Cardiac septum (tissue), 1 donor: ENCODE results near the gene KIF16B. TPM values are rescaled to one million over a fixed set of nuclear protein-coding genes. Genes with fewer than 3 reads are reported as not detected.

ENCODE experiments used
- DNase-seq: peaks from one replicate; pipeline ENCODE4 v3.0.0-alpha.2; 2020; ENCODE audit warnings: low spot score
- intact Hi-C: fragments of 100-400 bp; cut with DNase I; formaldehyde crosslinking; loops from one replicate; pipeline ENCODE4 v1.14.0; 2022
- total RNA-seq: library from RNA; stranded (reverse); fragmentation: NEBNext Ultra II Directional; extraction: Animal tissue kit (Norgen Biotek cat#: 25700); gene quantifications from one replicate; pipeline ENCODE4 v1.2.1, GENCODE V29; 2021
- donor health status: DM: no; HTN: no; CAD: no.

The KIF16B gene
- total RNA-seq, 1 donor from 2014 or later = 19.7 TPM

- intact Hi-C loops = no loop called here
- no peak for DNase-seq
Observed at GRCh38 chr20:16562259-16562658, 11.0 kb downstream of the KIF16B start.

DNA sequence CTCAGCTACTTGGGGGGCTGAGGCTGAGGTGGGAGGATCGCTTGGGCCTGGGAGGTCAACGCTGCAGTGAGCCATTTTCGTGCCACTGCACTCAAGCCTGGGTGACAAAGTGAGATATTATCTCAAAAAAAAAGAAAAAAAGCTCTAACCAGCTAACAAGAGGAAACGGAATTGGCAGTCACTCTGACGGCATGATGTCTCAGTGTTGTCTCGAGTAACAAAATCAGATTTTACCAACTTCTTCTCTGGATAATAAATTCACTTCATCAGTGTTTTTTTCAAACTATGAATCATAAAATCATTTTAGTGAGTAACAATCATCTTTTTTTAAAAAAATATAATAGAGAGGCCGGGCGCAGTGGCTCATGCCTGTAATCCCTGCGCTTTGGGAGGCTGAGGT, 12.6 kb downstream of the KIF16B start:
- no peak for DNase-seq
- intact Hi-C loops = no loop called here

GRCh38 chr20:16560216-16560615, 13.0 kb downstream of the KIF16B start:
- intact Hi-C loops = no loop called here
- DNase-seq = no peak

- intact Hi-C loops = no loop called here
- DNase-seq = no peak
Observed at GRCh38 chr20:16556301-16556700, 16.9 kb downstream of the KIF16B start.

DNA sequence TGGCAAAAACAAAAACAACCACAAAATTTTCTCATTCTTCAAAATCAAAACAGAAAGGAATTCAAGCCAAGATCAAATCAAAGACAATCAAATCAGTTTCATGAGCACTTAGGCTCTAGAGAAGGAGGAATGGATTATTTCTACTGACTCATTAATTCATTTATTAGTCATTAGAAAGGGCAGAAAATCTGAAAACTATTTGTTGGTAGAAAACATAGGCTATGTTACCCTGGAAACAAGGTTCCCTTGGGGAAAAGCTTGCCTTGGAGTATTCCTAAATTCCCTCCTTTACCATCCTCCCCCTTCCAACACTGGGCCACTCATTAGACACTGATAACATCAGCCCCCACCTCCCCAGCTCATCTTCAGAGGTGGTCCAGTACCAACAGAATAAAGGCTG, 17.5 kb downstream of the KIF16B start:
- no peak for DNase-seq
- intact Hi-C loops = no loop called here

DNA sequence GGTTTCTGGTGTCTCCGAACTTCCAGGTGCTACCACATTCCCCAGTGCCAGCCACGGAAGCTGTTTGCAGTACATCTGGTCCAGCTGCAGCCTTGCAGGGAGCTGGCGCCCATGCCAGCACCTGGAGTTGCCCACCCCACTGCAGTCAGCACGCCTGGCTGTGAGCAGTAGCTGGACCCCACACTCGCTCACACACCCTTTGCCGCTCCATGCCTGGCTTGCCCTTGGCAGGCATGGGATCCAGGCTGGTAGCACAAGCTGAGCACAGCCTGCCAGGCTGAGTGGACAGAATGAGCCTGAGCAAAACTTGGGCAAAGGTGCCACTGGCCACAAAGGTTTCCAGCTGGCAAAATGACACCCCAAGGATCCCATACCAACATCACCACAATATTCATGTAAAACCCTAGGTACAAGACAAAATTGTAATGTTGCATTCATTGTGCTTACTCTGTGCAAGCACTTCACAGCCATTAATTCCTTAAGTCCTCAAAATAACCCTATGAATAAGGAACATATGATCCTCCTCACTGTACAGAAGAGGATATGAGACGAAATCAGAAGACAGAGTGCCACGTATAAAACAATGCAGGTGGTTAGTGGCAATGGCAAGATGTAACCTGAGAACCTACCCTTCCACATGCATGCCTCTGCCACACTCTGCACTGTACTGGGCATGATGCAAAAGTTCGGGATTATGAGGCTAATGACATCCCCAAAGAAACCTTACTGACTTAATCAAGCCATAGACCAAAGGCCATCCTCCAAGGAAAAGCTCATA, 18.3 kb downstream of the KIF16B start:
- DNase-seq = no peak
- intact Hi-C loops = no loop called here

GRCh38 chr20:16553684-16554083, 19.6 kb downstream of the KIF16B start:
- intact Hi-C loops = no loop called here
- DNase-seq = no peak

DNA sequence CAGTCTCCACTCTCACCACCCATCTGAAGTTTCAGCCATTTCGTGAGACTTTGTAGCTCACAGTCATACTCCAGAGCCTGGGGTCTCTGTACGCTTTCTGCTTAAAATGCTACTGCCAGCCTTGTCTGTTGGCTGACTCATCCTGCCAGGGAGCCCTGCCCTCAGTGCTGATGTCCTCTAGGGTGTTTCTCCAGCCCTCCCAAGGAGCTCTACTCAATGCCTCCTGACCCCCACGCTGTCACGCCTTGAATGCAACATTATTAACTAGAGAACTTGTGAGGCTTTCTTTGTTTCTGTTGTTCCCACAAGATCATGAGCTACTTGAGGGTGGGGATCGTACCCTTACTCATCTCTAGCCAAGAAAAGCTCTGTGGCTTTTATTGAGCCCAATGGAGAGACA, 20.1 kb downstream of the KIF16B start:
- no peak for DNase-seq
- intact Hi-C loops = no loop called here

DNA sequence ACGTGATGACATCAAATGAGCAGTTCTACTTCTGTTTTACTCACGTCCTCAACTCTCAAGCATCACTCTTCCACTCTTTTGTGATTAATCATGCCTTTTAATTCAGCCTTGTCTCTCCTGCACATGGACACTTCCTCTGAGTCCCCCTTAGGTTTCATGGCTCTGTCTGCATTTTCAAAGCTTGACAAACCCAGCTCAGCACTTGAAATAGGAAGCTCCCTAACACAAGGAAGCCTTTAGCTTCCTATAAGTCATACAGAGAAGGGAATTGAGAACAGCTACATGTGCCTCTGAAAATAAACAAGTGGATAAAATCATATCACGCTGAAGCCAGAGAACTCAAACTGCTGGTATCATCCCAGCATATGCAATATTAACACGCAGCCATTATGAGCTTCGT, 21.2 kb downstream of the KIF16B start:
- DNase-seq = no peak
- intact Hi-C loops = no loop called here

DNA sequence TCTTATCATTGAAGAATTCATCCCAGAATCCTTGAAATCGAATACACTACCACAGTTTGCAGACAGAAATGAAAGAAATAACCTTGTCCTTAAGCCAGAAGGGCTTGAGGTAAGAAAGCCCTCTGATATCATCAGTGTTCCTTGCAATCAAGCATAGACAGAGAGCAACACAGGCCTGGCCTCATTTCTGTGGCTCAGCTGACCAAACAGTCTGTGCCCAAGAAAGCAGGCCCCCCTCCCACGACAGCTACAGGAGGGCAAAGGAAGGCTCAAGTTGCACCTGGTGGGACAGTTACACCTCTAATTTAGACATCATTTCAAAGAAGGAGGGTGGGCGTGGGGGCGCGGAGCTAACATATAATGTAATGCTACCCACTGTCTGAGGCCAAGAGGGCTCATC, 21.6 kb downstream of the KIF16B start:
- intact Hi-C loops = no loop called here
- DNase-seq = no peak

- intact Hi-C loops = no loop called here
- DNase-seq = no peak
Observed at GRCh38 chr20:16548068-16548672, 25.1 kb downstream of the KIF16B start.

DNA sequence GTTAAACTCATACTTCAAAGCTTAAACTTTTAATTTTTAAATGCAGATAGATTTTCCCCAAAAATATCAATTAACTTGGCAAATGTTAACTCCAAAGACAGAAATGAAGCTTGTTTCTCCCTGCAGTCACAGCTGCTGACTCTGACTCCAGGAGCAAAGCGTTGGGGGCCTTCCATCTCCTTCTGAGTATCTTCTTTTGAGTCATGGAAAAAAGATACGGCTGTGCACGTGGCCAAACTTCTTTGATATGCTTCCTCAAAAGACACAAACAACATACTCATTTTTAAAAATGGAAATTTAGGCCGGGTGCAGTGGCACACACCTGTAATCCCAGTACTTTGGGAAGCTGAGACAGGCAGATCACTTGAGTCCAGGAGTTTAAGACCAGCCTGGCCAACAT, 28.3 kb downstream of the KIF16B start:
- no peak for DNase-seq
- intact Hi-C loops = no loop called here

GRCh38 chr20:16542477-16542876, 30.8 kb downstream of the KIF16B start:
- no peak for DNase-seq
- intact Hi-C loops = no loop called here

DNA sequence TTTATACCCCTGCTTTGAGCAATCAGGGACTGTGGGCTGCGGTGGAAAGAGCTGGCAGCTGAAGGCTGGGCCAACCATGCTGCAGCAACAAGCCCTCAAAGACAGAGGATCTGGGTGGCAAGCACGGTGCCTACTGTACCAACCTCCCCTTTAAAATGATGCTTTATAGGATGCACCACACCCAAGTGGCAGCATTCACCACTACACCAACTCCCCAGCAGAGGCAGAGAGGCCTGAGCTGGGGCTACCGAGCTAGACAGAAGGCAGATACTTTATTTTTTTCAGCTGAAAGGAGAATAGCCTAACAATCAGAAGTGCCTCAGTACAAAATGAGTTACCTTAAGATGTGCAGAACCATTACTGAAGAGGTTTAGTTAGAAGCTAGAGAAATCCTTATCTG, 31.4 kb downstream of the KIF16B start:
- no peak for DNase-seq
- intact Hi-C loops = no loop called here

- DNase-seq = no peak
- intact Hi-C loops = no loop called here
Observed at GRCh38 chr20:16541226-16541625, 32.0 kb downstream of the KIF16B start.

- DNase-seq = no peak
- intact Hi-C loops = no loop called here
Observed at GRCh38 chr20:16539280-16540021, 33.8 kb downstream of the KIF16B start.

- DNase-seq = no peak
- intact Hi-C loops = no loop called here
Observed at GRCh38 chr20:16538779-16539178, 34.5 kb downstream of the KIF16B start.

DNA sequence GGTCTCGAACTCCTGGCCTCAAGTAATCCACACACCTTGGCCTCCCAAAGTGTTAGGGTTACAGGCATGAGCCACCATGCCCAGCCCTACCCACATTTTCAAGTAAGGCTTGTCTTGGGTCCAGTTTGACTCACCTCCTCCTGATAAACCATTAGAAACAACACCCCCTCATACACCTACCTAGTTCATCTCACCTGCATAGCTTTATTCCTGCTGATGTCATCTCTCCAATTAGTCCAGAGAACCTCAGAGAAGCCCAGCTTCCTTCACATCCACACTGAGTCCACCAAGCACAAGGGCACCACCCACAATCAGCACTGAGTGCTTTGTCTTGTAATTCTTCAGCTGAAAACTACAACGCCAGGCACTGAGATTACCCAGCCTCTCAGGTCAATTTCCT, 35.3 kb downstream of the KIF16B start:
- DNase-seq = no peak
- intact Hi-C loops = no loop called here

DNA sequence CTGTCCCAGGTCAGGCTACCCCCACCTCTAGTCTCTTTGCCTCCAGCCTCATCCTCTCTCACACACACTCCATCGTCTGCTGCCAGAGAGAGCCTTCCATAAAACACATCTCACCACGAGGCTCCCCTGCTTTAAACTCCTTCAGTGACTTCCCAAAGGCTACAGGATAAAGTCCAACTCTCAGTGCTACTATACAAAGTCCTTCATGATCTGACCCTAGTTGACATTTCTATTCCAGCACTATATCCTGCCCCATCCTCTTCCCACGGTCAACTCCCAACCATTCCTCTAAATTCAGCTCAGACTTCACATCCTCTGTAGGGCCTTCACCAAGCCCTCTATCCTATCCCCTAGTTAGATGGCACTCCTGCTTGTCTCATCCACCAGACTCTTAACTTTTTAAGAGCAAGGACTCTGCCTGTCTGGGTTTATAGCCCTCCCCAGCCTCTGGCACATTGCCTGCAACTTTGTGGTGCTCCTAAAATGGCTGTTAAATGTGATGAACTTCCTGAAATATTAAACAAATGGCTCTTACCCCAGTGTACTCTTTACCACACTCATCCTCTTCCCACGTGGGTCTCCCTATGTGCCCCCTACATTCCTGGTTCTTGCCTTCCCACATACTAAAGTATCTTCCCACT, 36.1 kb downstream of the KIF16B start:
- DNase-seq = no peak

GRCh38 chr20:16535277-16535676, 38.0 kb downstream of the KIF16B start:
- intact Hi-C loops = no loop called here
- no peak for DNase-seq

More for the DNA sequence above, 36.1 kb downstream of the KIF16B start:
- intact Hi-C loops = no loop called here
